GM21529 (cell line): ENCODE measurements around the gene SHISAL1.
"Not testable (repeated sequence)": the region's sequence is repeated elsewhere in the genome, so short reads cannot be mapped to it uniquely, and the experiment has no call there.

Source experiments
- ATAC-seq: cut with Tn5 transposase; IDR thresholded peaks from one replicate; pipeline ENCODE4 v1.9.1; 2021; ENCODE audit not compliant: unreplicated experiment

The SHISAL1 gene

GRCh38 chr22:44244265-44244822, 68.4 kb downstream of the SHISAL1 start:
- ATAC-seq = no peak

GRCh38 chr22:44243761-44244160, 69.0 kb downstream of the SHISAL1 start:
- no peak for ATAC-seq

- no peak for ATAC-seq
Observed at GRCh38 chr22:44242946-44243724, 69.6 kb downstream of the SHISAL1 start.

- ATAC-seq = not testable (repeated sequence)
Observed at GRCh38 chr22:44241121-44241520, 71.6 kb downstream of the SHISAL1 start.

- no peak for ATAC-seq
Observed at GRCh38 chr22:44237290-44237689, 75.5 kb downstream of the SHISAL1 start.

GRCh38 chr22:44234372-44234771, 78.4 kb downstream of the SHISAL1 start:
- ATAC-seq = not testable (repeated sequence)

- ATAC-seq = no peak
Observed at GRCh38 chr22:44231233-44231632, 81.5 kb downstream of the SHISAL1 start.

- ATAC-seq = no peak
Observed at GRCh38 chr22:44229809-44230208, 82.9 kb downstream of the SHISAL1 start.

GRCh38 chr22:44229331-44229730, 83.4 kb downstream of the SHISAL1 start:
- ATAC-seq = no peak

- no peak for ATAC-seq
Observed at GRCh38 chr22:44225812-44226211, 86.9 kb downstream of the SHISAL1 start.

GRCh38 chr22:44225091-44225689, 87.6 kb downstream of the SHISAL1 start:
- no peak for ATAC-seq

GRCh38 chr22:44224166-44224565, 88.6 kb downstream of the SHISAL1 start:
- ATAC-seq = no peak

GRCh38 chr22:44221710-44222475, 90.9 kb downstream of the SHISAL1 start:
- ATAC-seq = no peak

- ATAC-seq = no peak
Observed at GRCh38 chr22:44220727-44221680, 91.7 kb downstream of the SHISAL1 start.

- no peak for ATAC-seq
Observed at GRCh38 chr22:44219101-44219870, 93.5 kb downstream of the SHISAL1 start.

GRCh38 chr22:44218071-44218470, 94.7 kb downstream of the SHISAL1 start:
- ATAC-seq = no peak

GRCh38 chr22:44217346-44217745, 95.4 kb downstream of the SHISAL1 start:
- ATAC-seq = no peak

GRCh38 chr22:44215287-44215686, 97.5 kb downstream of the SHISAL1 start:
- no peak for ATAC-seq

GRCh38 chr22:44214764-44215163, 98.0 kb downstream of the SHISAL1 start:
- no peak for ATAC-seq

GRCh38 chr22:44214187-44214586, 98.6 kb downstream of the SHISAL1 start:
- no peak for ATAC-seq
